ENCODE data around the gene SYNPO2.

The SYNPO2 gene

DNA sequence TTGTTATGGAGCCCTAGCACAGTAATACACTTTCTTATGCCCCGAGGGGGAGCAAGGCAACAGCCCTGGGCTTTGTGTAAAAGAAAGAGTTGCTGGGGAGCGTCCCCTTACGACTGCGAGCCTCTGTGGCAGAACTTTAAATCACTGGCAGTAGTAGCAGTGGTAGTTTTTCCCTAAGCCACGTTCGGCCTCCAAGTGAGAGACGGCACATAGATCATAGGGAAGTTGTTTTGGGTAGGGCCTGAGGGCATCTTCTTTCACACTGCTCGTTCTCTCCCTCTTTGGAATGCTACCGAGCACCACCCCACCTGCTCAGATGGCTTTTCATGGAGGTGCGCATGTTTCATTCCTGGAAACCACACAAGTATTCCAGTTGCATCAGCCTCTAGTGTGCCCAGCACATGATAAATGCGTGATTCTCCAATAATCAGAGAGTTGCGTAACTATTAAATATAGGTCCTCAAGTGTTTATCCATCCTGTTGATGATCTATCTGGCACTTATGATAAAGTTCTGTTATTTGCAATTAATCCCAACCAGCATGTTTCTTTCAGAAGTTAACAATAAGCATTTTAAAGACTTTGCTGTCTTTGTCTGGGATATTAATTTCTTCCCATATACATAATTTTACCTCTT lies 7.0 kb upstream of the SYNPO2 start:
- no peak for DNase-seq (ENCODE audit: low read depth)

- no peak for DNase-seq (ENCODE audit: low read depth)
These were observed 4.8 kb upstream of the SYNPO2 start for GRCh38 chr4:118883861-118884260.

- DNase-seq (ENCODE audit: low read depth), result no peak
These were observed 3.9 kb upstream of the SYNPO2 start for GRCh38 chr4:118884716-118885115.

DNA sequence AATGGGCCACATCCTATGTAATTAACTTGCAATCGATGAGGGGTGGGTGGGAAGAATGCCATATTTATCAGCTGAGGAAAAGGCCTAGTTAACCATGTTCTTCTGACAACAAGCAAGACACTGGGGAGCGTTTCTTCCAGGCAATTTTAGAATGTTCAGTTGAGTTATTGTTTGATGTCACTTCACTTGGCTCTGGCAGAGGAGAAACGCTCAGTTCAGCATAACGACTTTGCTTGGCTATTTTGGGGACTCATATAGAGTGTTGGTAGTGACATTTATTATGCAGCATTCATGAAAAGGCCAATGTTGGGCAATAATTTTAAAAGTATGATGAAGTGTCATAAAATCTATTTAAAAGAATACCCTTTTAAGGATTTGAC lies 648 bp downstream of the SYNPO2 start:
- no peak for DNase-seq (ENCODE audit: low read depth)

- DNase-seq (ENCODE audit: low read depth), result no peak
These were observed 5.4 kb downstream of the SYNPO2 start for GRCh38 chr4:118894034-118894433.

GRCh38 chr4:118898221-118898620 lies 9.6 kb downstream of the SYNPO2 start:
- no peak for DNase-seq (ENCODE audit: low read depth)

GRCh38 chr4:118898684-118899138 lies 10.1 kb downstream of the SYNPO2 start:
- DNase-seq (ENCODE audit: low read depth), result no peak

DNA sequence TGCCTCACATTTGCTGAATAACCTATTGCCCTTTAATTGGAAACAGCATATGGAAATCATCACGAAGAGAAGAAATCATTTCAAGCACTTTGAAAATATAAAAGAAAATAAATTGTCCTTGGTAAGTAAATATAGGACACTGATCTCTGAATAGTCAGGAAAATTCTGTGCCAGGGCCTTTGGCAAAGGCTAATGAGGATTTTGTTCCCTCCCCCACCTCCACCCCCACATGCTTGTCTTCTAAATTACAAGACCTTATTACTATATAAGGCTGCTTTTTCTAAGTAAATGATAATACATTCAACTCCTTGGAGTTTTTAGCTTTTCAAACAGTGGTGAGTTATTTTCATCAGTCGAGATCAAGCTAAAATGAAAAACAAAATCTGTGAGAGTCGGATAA lies 15.8 kb downstream of the SYNPO2 start:
- DNase-seq (ENCODE audit: low read depth), result no peak

DNA sequence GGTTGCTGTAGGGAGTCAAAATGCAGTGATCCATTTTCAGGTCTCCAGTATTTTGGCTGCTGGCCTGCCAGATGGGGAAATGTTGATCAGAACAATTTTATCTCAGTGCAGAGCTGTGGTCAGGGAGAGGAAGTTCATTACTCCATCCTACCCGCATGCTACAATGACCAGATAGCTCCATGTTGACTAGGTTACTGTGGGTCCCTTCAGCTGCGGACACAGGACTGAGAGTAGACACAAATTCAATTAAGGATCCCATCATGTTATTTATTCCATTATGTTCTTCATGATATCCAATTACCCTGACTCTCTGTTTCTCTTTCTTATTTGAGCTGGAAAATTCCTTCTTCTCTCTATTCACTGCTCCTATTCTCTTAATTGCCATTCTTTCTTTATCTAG lies 16.3 kb downstream of the SYNPO2 start:
- no peak for DNase-seq (ENCODE audit: low read depth)

GRCh38 chr4:118905566-118905965 lies 16.9 kb downstream of the SYNPO2 start:
- DNase-seq (ENCODE audit: low read depth), result no peak

GRCh38 chr4:118909173-118909956 lies 20.7 kb downstream of the SYNPO2 start:
- DNase-seq (ENCODE audit: low read depth), result no peak

DNA sequence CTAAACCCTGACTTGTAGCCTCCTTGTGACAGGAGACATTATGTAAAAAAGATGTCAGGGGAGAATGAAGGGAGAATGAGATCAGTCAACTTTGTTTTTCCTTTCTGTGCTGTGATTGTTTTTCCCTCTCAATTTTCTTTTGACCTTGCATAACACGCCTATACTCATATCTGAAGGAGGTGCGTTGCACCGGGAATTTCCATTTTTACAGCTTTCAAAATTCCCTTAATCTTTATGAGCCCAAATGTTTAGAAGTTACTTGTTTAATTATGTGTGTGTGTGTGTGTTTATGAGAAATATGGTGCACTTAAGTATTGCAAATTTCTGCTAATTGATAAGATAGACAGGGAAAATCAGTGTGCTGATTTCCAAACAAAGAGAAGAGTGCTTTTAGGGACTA lies 21.6 kb downstream of the SYNPO2 start:
- DNase-seq (ENCODE audit: low read depth), result no peak

DNA sequence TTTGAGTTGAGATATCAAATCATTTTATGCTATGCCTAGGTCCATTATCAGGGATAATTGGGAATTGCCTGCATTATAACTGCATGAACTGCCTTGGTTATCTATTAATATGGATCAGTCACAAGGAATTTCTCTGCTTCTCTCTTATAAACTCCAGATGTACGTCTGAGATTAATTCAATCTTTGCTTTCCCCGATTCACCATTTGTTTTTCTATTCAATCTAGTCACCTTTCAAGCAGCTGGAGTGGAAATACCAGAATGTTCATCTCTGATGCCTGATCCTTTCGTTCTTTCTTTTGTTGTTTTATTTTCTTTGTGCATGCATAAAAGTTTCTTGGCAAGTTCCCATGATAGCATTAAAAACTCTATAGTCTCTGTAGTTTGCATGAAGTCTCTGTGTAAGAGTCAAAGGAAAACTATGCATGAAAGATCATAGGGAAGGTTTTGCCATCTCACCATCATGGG lies 22.6 kb downstream of the SYNPO2 start:
- no peak for DNase-seq (ENCODE audit: low read depth)

DNA sequence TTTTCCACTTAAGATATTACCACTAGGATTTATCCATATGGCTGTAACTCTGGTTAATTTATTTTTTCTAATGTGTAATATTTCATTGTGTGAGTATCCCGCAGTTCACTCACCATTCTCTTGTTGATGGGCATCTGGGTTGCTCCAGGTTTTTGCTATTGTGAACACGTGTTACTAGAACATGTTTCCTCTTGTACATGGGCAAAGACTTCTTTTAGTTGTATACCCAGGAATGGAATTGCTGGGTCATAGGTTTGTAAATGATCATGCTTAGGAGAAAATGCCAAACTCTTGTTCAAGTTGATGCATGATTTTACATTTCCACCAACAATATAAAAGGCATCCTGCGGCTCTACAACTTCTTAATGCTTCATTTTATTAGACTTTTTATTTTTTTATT lies 26.8 kb downstream of the SYNPO2 start:
- DNase-seq (ENCODE audit: low read depth), result no peak

GRCh38 chr4:118916691-118917289 lies 28.1 kb downstream of the SYNPO2 start:
- DNase-seq (ENCODE audit: low read depth), result no peak

GRCh38 chr4:118917582-118917981 lies 28.9 kb downstream of the SYNPO2 start:
- DNase-seq (ENCODE audit: low read depth), result no peak

DNA sequence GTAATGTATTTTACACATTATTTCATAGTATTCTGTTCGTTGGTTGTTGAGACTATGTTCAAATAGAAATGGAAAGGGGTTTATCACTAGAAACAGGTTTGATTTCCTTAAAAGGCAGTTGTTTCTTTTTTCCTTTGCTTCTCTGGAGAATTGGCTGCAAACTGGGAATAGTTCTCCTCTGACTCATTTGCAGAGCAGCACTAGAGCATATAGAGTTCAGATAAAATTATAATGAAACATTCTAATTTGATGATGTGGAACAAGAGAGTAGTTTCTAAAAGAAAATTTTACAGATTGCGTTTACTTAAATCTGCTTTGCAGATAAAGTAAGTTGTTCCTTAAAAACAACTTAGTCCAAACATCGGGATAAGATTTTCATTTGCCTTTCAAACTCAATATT lies 29.7 kb downstream of the SYNPO2 start:
- no peak for DNase-seq (ENCODE audit: low read depth)

- DNase-seq (ENCODE audit: low read depth), result no peak
These were observed 31.6 kb downstream of the SYNPO2 start for GRCh38 chr4:118920247-118920646.

DNA sequence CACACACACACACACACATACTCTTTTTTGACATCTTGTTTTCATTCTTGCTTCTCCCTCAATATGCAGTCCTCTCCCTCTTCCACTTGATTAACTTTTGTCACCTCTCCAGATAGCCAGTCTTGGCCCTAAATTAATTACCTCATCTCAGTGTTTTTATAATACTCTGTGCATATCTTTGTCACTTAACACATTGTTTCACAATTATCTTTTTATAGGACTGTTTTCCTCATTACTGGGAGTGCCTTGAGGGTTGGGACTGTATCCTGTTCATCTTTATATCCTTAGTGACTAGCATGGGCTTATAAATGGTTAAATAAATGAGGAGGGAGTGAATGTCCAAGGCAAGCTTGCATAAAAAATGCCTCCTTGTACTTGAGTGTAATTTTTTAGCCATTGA lies 33.1 kb downstream of the SYNPO2 start:
- DNase-seq (ENCODE audit: low read depth), result no peak

DNA sequence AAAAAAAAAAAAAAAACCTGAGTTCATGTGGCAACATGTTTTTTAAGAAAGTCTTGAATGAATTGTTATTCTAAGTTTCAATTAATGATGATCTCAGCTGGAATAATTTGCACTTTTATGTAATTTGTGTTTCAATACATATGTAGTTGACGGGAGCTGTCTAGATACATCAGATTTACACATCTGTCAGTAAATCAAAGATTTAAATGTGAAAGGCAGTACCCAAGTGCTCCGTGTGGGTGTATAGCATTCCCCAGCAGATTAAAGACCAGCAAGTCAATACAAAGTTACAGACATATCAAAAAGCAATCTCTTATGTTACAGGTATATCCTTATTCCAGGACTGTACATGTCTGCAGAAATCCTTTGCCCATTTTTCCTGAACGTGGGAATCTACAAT lies 35.2 kb downstream of the SYNPO2 start:
- no peak for DNase-seq (ENCODE audit: low read depth)

DNA sequence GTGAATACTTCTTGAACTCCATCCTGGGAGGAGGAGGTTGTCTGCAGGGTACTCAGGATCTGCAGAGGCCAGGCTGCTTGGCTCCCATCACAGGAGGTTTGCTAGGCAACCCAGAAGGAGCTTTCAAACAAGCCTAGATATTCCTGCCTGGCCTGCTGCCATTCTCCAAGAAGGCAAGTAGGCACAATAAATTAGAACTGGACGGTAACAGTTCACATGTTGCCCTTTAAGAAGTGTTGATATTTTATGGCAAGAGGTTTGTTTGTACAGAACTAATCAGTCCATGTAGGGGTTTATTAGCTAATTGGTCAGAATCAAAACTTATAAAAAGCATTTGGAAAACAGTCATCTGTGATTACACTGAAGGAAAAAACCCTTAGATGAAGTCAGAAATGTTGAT lies 39.3 kb downstream of the SYNPO2 start:
- DNase-seq (ENCODE audit: low read depth), result no peak

- no peak for DNase-seq (ENCODE audit: low read depth)
These were observed 41.6 kb downstream of the SYNPO2 start for GRCh38 chr4:118930255-118930654.

GRCh38 chr4:118931786-118932185 lies 43.1 kb downstream of the SYNPO2 start:
- DNase-seq (ENCODE audit: low read depth), result no peak
